Breast epithelium (tissue), 4 donors: ENCODE results near the gene CTXN1. TPM values are rescaled to one million over a fixed set of nuclear protein-coding genes. Genes with fewer than 3 reads are reported as not detected.
"Not testable (repeated sequence)": the region's sequence is repeated elsewhere in the genome, so short reads cannot be mapped to it uniquely, and the experiment has no call there.

ENCODE experiments used
- DNase-seq, 2 donors: peaks; one replicate each; pipeline ENCODE4 v3.0.0-alpha.2; 2019; ENCODE audit warnings: low spot score in 2 of 2
- H3K27ac ChIP-seq, 2 donors: fragments of 200-600 bp; sonication (generic) in 1 of 2; one replicate each; pipeline ENCODE4 v1.5.1; 2016 to 2019; ENCODE audit warnings: mild to moderate bottlenecking in 1 of 2
- H3K27me3 ChIP-seq, 2 donors: fragments of 200-600 bp; sonication (generic) in 1 of 2; one replicate each; pipeline versions ENCODE4 v1.5.1 to v1.6.0; 2017 to 2019; ENCODE audit warnings: control low read depth in 1 of 2, mild to moderate bottlenecking in 1 of 2
- H3K36me3 ChIP-seq: fragments of 200-600 bp; one replicate; pipeline ENCODE4 v1.5.1; 2019
- H3K4me1 ChIP-seq, 2 donors: fragments of 200-600 bp; sonication (generic); one replicate each; pipeline ENCODE4 v1.5.1; 2016 to 2019; ENCODE audit warnings: control low read depth in 1 of 2
- H3K4me3 ChIP-seq, 3 donors: fragments of 200-600 bp; sonication (generic); 1 replicate in 2 of 3; 2 replicates in 1 of 3; pipeline ENCODE4 v1.5.1; 2016 to 2019; ENCODE audit warnings: mild to moderate bottlenecking in 3 of 3, moderate library complexity in 2 of 3
- H3K9me3 ChIP-seq, 2 donors: fragments of 200-600 bp; sonication (generic) in 1 of 2; one replicate each; pipeline ENCODE4 v1.5.1; 2016 to 2019; ENCODE audit warnings: control low read depth in 1 of 2
- CTCF ChIP-seq, 3 donors: fragments of 450-650 bp; IDR thresholded peaks; one replicate each; pipeline ENCODE4 v1.5.1; 2016 to 2017; ENCODE audit warnings: antibody characterized with exemption in 3 of 3, mild to moderate bottlenecking in 3 of 3, moderate library complexity in 3 of 3
- POLR2A ChIP-seq: fragments of 450-650 bp; IDR thresholded peaks from one replicate; pipeline ENCODE4 v1.6.1; 2016; ENCODE audit warnings: antibody characterized with exemption, mild to moderate bottlenecking, moderate library complexity
- POLR2AphosphoS5 ChIP-seq, 3 donors: sonication (generic); formaldehyde crosslinking; IDR thresholded peaks; one replicate each; pipeline ENCODE4 v1.6.1; 2017; ENCODE audit warnings: antibody characterized with exemption in 3 of 3
- intact Hi-C: fragments of 100-400 bp; cut with DNase I; formaldehyde crosslinking; loops from one replicate; pipeline ENCODE4 v1.15.1; 2023; ENCODE audit warnings: low total_unique reads
- total RNA-seq, 3 donors: library from RNA; depleted of rRNA; stranded (reverse); fragments of >200 nt; gene quantifications; one replicate each; pipeline ENCODE4 v1.1.0, GENCODE V29; 2016

Gene CTXN1
- total RNA-seq, 3 donors from 2014 or later = 0.32 to 9.5 (median 5.6) TPM

- H3K9me3 ChIP-seq = no peaks in the 10 kb centered on the region
- no peaks in the 10 kb centered on the region for H3K27me3 ChIP-seq
- no peak for DNase-seq
- peaks cover 16 to 24% of the 10 kb centered on the region in 2 donors for H3K4me1 ChIP-seq
- no peak overlapping the region for H3K4me3 ChIP-seq
- peaks cover 21% of the 10 kb centered on the region for H3K36me3 ChIP-seq
- intact Hi-C loops = no loop called here
- TF ChIP-seq POLR2AphosphoS5 (IDR thresholded peaks at IDR 0.05) = no peak
- no peak for TF ChIP-seq POLR2A
- TF ChIP-seq CTCF (IDR thresholded peaks at IDR 0.05) = no peak
- peak overlapping the region; percentile 83 to 97 for H3K27ac ChIP-seq
These were observed 5.5 kb upstream of the CTXN1 start for GRCh38 chr19:7931221-7932061.

GRCh38 chr19:7930765-7931164 is 4.8 kb upstream of the CTXN1 start:
- no peak for DNase-seq
- TF ChIP-seq POLR2A (no peak), CTCF (IDR thresholded peaks at IDR 0.05) (no peak), POLR2AphosphoS5 (IDR thresholded peaks at IDR 0.05) (no peak)
- Histone ChIP-seq H3K27ac (peak overlapping the region; percentile 83 to 97), H3K27me3 (no peaks in the 10 kb centered on the region), H3K4me3 (no peak overlapping the region), H3K36me3 (peaks cover 21% of the 10 kb centered on the region), H3K4me1 (peaks cover 19 to 28% of the 10 kb centered on the region in 2 donors), H3K9me3 (no peaks in the 10 kb centered on the region)
- intact Hi-C loops = no loop called here

GRCh38 chr19:7930030-7930429 is 4.1 kb upstream of the CTXN1 start:
- peak overlapping the region in 1 of 3 donors; percentile 53 for H3K4me3 ChIP-seq
- H3K27ac ChIP-seq = peak overlapping the region; percentile 97 to 99
- peaks cover 22 to 32% of the 10 kb centered on the region in 2 donors for H3K4me1 ChIP-seq
- intact Hi-C loops, H3K9me3 ChIP-seq, H3K27me3 ChIP-seq, DNase-seq: not testable (repeated sequence)
- H3K36me3 ChIP-seq = peaks cover 21% of the 10 kb centered on the region

DNA sequence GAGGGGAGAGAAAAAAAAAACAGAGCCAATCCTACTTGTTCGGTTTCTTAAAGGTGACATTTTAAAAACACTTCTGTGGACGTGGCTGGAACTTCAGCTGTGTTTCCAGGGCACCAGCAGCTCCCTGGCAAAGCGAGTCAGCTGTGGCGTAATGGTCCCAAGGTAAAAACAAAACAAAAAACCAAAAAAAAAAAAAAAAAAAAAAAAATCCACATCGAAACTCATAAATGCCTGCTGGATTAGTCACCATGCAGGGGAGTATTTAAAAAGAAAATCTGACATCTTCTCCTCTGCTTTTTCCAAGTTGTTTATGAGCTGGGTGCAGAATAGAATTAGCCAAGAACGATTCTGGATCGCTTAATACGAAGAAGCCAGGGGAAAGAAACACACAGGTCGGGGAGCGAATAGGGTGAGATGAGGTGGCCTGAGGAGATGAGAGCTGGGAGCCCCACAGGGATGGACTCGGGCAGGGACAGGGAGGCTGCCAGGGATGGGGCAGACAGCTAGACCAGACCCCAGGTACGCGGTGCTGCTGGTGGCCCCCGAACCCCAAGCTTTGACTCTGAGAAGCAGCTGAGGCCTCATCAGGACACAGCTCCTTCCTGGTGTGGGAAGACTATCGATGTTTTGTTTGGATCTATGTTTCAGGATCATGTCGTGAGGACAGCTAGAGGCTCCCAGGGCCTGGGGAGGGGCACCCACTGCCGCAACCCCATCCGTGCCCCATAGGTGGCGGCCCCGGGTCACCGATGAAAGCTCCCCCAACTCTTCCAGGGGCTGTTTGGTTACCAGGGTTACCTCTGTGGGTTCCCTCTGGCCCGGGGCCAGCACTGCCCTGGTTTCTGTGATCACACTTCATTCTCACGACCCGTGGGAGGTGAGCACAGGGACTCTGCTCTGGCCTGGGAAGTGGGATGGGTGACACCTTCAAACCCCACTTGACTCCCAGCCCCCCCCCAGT is 3.1 kb upstream of the CTXN1 start:
- H3K27ac ChIP-seq = peak overlapping the region; percentile 97 to 99
- H3K27me3 ChIP-seq = no peaks in the 10 kb centered on the region
- intact Hi-C loops = no loop called here
- H3K9me3 ChIP-seq = no peaks in the 10 kb centered on the region
- TF ChIP-seq POLR2AphosphoS5 (IDR thresholded peaks at IDR 0.05) = peak in 1 of 3 donors; percentile 21
- no peak for TF ChIP-seq POLR2A
- peak; percentile 17 to 61 (median 32) for TF ChIP-seq CTCF (IDR thresholded peaks at IDR 0.05)
- peaks cover 21% of the 10 kb centered on the region for H3K36me3 ChIP-seq
- peaks cover 27 to 32% of the 10 kb centered on the region in 2 donors for H3K4me1 ChIP-seq
- peak overlapping the region; percentile 14 to 53 (median 27) for H3K4me3 ChIP-seq
- peak in 1 of 2 donors; percentile 81 for DNase-seq

- Histone ChIP-seq H3K9me3 (no peaks in the 10 kb centered on the region), H3K4me3 (peak overlapping the region in 2 of 3 donors; percentile 27 to 43), H3K27ac (peak overlapping the region; percentile 96 to 97), H3K4me1 (peaks cover 27 to 32% of the 10 kb centered on the region in 2 donors), H3K27me3 (no peaks in the 10 kb centered on the region), H3K36me3 (peaks cover 20% of the 10 kb centered on the region)
- TF ChIP-seq CTCF (IDR thresholded peaks at IDR 0.05) (no peak), POLR2AphosphoS5 (IDR thresholded peaks at IDR 0.05) (peak in 2 of 3 donors; percentile 15 to 17), POLR2A (no peak)
- DNase-seq = peak in 1 of 2 donors; percentile 50
- intact Hi-C loops = no loop called here
These were observed 2.4 kb upstream of the CTXN1 start for GRCh38 chr19:7928334-7928706.
